ENCODE data around the gene SLITRK4. TPM values are rescaled to one million over a fixed set of nuclear protein-coding genes. Genes with fewer than 3 reads are reported as not detected.

SLITRK4 gene
- total and polyA plus RNA-seq, 8 donors: 0.23 to 2.3 (median 1.6) TPM

DNA sequence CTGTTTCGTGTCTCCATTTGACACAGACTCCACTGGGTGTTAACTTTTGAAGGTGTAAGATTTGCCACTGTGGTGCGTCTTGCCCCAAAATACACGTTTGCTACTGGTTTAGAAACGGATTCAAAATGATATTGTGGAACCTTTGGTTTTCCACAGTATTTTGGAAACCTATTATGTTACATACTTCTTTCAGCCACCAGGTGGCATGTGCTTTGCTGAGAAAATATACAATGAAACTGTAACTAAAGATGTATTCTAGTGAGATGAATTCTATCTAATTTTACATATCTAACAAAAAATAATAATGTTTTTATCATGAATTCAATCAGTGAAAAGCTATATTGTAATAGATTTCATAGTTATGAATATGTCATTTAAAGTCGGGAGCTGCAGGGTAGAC, 28.4 kb upstream of the SLITRK4 start:
- H3K27me3 ChIP-seq: no peaks in the 10 kb centered on the region
- no peaks in the 10 kb centered on the region for H3K9me3 ChIP-seq
- ATAC-seq: no peak
- H3K36me3 ChIP-seq: no peaks in the 10 kb centered on the region
- no peak overlapping the region for H3K4me3 ChIP-seq
- peak in 2 of 4 donors; percentile 3 to 16 for DNase-seq
- no peaks in the 10 kb centered on the region for H3K4me1 ChIP-seq
- TF ChIP-seq, protein P1, sequence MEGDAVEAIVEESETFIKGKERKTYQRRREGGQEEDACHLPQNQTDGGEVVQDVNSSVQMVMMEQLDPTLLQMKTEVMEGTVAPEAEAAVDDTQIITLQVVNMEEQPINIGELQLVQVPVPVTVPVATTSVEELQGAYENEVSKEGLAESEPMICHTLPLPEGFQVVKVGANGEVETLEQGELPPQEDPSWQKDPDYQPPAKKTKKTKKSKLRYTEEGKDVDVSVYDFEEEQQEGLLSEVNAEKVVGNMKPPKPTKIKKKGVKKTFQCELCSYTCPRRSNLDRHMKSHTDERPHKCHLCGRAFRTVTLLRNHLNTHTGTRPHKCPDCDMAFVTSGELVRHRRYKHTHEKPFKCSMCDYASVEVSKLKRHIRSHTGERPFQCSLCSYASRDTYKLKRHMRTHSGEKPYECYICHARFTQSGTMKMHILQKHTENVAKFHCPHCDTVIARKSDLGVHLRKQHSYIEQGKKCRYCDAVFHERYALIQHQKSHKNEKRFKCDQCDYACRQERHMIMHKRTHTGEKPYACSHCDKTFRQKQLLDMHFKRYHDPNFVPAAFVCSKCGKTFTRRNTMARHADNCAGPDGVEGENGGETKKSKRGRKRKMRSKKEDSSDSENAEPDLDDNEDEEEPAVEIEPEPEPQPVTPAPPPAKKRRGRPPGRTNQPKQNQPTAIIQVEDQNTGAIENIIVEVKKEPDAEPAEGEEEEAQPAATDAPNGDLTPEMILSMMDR (IDR thresholded peaks at IDR 0.05): peak; percentile 20 to 41
- intact Hi-C loops (cut with DNase I): no loop called here
- H3K27ac ChIP-seq: no peak overlapping the region

DNA sequence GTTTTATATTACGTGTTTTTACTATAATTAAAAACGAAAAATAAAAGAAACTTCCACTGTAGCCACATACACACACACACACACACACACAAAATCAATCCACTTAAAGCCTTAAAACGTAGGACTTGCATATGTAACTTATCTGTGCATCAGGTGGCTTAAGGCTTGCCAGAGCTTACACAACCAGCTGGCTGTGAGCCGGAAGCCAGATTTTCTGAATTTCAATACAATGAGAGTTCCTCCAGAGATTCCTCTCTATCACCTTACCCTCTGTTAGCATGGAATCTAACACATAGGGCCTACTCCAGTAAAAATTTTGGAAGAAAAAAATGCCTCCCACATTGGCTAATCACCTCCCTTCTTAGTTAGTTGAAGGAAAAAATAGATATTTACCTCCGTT, 27.9 kb upstream of the SLITRK4 start:
- no peak for ATAC-seq
- no peaks in the 10 kb centered on the region for H3K4me1 ChIP-seq

DNA sequence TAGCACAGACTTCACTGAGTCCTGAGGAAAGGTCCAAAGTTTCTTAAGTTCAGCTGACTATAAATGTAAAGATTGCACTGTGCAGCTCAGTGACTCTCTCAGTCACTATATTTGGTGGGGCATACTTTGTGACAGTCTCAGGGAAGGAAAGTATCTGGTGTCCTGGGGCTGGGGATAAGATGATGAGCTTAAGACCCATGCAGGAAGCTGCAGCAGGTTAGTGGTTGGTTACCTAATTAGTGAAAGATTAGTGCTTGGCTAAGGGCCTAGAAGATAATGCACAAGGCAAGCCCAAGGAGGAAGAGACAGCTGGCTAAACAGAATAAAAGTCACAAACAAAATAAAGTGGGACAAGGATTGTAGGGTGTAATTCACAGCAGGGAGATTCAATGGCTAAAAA, 25.4 kb upstream of the SLITRK4 start:
- no peaks in the 10 kb centered on the region for H3K4me1 ChIP-seq
- no peaks in the 10 kb centered on the region for H3K9me3 ChIP-seq
- H3K27me3 ChIP-seq: no peaks in the 10 kb centered on the region
- ATAC-seq: no peak
- H3K36me3 ChIP-seq: no peaks in the 10 kb centered on the region
- no peak for DNase-seq
- intact Hi-C loops (cut with DNase I): no loop called here
- no peak overlapping the region for H3K4me3 ChIP-seq
- TF ChIP-seq, protein P1 (IDR thresholded peaks at IDR 0.05): no peak
- no peak overlapping the region for H3K27ac ChIP-seq

More for the DNA sequence above, 27.9 kb upstream of the SLITRK4 start:
- Histone ChIP-seq H3K27ac (no peak overlapping the region), H3K4me3 (no peak overlapping the region), H3K36me3 (no peaks in the 10 kb centered on the region), H3K9me3 (no peaks in the 10 kb centered on the region), H3K27me3 (no peaks in the 10 kb centered on the region)
- no peak for DNase-seq
- intact Hi-C loops (cut with DNase I): no loop called here
- TF ChIP-seq, protein P1 (IDR thresholded peaks at IDR 0.05): no peak

DNA sequence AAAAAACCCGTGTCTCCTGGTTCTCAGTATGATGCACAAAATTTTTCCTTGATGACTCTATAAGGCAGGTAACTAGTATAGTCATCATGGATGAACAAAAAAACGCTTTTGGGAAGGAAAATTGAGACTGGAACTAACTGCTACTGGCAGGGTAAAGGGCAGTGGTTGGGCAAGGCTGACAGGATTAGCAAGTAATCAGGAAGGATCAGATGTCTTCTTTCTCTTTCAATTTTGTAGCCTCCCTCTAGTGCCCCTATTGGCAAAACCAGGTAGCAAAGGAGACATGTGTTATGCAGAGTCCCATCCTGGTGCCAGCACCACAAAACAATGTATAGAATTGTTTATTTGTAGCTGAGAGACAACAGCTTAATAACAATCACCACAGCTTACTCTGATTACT, 12.8 kb upstream of the SLITRK4 start:
- Histone ChIP-seq H3K4me1 (no peaks in the 10 kb centered on the region), H3K27ac (no peak overlapping the region), H3K27me3 (no peaks in the 10 kb centered on the region), H3K4me3 (no peak overlapping the region), H3K9me3 (no peaks in the 10 kb centered on the region), H3K36me3 (no peaks in the 10 kb centered on the region)
- intact Hi-C loops (cut with DNase I): no loop called here
- TF ChIP-seq, protein P1 (IDR thresholded peaks at IDR 0.05): no peak
- ATAC-seq (peak; percentile 60), DNase-seq (peak in 1 of 4 donors; percentile 5)

DNA sequence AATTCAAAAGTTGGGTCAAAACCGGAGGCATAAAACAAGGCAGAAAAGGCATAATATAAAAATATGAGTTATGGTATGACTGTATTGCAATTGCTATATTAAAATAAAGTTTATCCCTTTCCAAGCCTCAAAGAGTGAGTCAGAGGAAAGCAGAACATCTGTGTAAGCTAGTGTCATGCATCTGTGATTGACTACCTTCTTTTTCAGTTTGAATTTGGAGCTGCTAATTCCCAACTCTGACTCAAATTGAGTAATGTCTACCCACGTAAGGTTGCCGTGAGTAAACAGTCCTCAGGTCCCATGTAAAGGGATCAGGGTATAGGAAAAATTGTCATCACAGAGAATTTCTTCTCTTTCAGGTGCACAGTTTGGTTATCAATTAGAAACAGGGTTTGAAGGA, 6.5 kb upstream of the SLITRK4 start:
- intact Hi-C loops (cut with DNase I): no loop called here
- no peaks in the 10 kb centered on the region for H3K4me1 ChIP-seq
- no peak overlapping the region for H3K4me3 ChIP-seq
- no peak for DNase-seq
- no peak for ATAC-seq
- H3K27ac ChIP-seq: no peak overlapping the region
- H3K36me3 ChIP-seq: no peaks in the 10 kb centered on the region
- H3K9me3 ChIP-seq: no peaks in the 10 kb centered on the region
- TF ChIP-seq, protein P1 (IDR thresholded peaks at IDR 0.05): no peak
- H3K27me3 ChIP-seq: no peaks in the 10 kb centered on the region
